C4-2B (cell line): ENCODE measurements around the gene SLC2A9.

Experiments
- CTCF ChIP-seq: fragments of 450-650 bp; conservative IDR thresholded peaks from 2 replicates; pipeline ENCODE4 v1.5.1; 2017; ENCODE audit warnings: mild to moderate bottlenecking
- ZFX ChIP-seq: fragments of 450-650 bp; IDR thresholded peaks from 2 replicates; pipeline ENCODE4 v1.6.1; 2017

- no peak for TF ChIP-seq CTCF
- no peak for TF ChIP-seq ZFX
Observed at GRCh38 chr4:9983211-9983610, 38.1 kb downstream of the SLC2A9 start.
